KOPT-K1 (cell line): Measurements from ENCODE around the gene PER2.

Experiments used
- H3K27ac ChIP-seq: fragments of 200-600 bp; sonication (generic); 2 replicates; pipeline ENCODE4 v1.5.1; 2016; ENCODE audit warnings: antibody characterized with exemption, mild to moderate bottlenecking, low read depth, low read length; ENCODE audit not compliant: poor library complexity, severe bottlenecking
- H3K36me3 ChIP-seq: fragments of 200-600 bp; sonication (generic); 2 replicates; pipeline ENCODE4 v1.5.1; 2017; ENCODE audit warnings: antibody characterized with exemption, mild to moderate bottlenecking, low read length, moderate library complexity; ENCODE audit not compliant: insufficient read depth
- H3K9me3 ChIP-seq: fragments of 200-600 bp; sonication (generic); 2 replicates; pipeline ENCODE4 v1.5.1; 2017; ENCODE audit warnings: antibody characterized with exemption, low read length, mild to moderate bottlenecking; ENCODE audit not compliant: insufficient read depth, poor library complexity, severe bottlenecking

Gene PER2

DNA sequence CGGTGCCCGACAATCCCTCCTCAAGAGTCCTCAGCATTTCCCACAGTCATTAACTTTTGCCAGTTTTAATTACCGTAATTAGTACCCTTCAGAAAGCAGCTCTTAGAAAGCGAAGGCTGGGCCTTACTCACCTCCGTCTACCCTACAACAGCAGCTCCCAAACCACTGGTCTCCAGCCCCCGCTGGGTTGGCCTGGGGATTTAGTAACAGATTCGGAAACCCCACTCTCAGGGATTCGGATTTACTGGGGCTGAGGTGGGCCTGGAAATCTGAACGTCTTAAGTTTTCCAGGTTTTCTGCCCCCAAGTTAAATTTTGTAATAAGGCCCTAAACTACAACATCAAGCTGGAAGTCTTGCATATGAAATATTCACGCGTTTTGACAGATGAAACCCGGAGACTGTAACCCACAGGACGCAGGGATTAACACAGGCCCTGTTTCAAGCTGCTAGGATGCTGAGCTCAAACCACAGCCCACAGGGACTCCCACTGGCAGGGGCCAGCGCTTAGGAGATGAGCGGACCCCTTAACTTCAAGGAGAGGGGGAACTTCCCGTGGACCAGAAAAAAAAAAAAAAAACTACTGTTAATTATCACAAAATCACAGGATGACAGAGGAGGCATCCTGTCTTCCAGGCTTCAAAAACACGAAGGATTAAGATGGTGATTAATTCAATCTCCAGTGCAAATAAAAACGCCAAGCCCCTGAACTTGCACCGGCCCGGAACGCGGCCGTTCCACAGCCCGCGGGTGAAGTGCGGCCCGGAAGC lies 85.9 kb downstream of the PER2 start:
- Histone ChIP-seq H3K27ac (peak overlapping the region; percentile 86), H3K36me3 (peaks cover 6% of the 10 kb centered on the region), H3K9me3 (no peaks in the 10 kb centered on the region)
